Measurements from ENCODE around the gene PPP2R2D. TPM values are rescaled to one million over a fixed set of nuclear protein-coding genes. Genes with fewer than 3 reads are reported as not detected.

PPP2R2D gene
- total RNA-seq, 1 donor from 2014 or later = 39.6 TPM

GRCh38 chr10:131929122-131929845, 28.5 kb downstream of the PPP2R2D start:
- DNase-seq = no peak

DNA sequence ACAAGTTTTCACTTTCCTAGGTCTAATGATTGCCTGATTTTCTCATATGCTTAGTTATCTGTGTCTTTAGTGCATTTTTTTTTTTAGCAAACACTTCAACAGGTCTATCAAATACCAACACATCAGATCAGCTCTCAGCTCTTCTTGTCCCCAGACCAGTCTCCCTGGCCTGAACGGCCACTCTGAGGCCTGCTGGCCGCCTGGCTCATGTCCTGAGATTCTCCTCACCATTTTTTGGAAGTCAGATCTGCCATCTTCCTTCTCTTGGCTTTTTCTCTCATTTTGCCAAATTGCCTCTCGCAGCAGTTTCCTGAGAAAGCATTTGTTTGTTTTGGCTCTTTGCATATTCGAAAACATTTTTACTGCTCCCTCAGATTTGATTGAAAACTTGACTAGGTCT, 29.3 kb downstream of the PPP2R2D start:
- no peak for DNase-seq

GRCh38 chr10:131930586-131931330, 29.9 kb downstream of the PPP2R2D start:
- no peak for DNase-seq

GRCh38 chr10:131931981-131932380, 31.2 kb downstream of the PPP2R2D start:
- DNase-seq = no peak

DNA sequence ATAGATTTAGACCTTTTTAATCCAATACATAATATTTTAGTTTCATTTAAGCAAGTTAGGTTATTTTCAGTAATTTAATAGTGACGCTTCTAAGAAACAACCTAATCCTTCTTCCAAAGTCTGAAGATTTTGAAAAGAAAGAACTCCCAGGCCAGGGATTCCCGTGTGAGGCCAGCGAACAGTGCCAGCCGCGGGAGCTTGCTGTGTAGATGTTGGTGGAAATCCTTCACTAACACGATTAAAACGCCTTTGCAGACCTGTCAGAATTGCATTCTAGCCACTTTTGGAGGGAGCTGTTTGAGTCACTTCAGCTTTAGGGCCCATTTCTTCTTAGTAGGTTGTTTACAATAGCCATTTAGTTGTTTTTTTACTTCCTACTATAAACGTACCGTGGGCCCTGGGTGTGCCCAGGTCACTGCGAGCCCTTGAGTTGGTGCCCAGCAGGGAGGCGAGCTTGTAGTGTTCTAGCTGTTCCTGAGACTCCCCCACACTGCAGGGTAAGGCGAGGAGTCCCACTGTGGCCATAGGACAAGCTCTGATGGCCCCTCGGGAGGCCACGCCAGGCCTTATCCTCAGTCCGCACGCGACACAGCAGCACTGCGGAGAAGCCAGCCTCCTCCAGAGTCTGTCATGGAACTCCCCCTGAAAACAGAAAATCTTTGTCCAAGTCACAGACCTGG, 32.3 kb downstream of the PPP2R2D start:
- DNase-seq = no peak

DNA sequence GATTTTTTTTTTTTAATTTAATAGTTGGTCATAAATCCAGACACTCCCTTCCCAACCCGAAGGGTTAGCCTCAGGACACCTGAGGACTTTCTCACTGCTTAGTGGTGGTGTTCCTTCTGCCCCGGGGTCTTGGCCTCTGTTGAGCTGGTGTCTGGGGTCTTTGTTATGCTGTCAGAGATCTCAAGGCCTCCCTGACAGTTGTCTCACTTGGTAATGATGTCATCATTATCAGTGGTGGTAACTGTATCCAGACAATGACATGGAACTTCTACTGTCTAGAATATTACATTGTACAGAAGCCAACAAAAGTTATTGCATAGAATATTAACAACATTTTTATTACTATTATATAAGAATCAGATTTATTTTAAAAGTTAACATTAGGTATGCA, 32.9 kb downstream of the PPP2R2D start:
- DNase-seq = no peak

DNA sequence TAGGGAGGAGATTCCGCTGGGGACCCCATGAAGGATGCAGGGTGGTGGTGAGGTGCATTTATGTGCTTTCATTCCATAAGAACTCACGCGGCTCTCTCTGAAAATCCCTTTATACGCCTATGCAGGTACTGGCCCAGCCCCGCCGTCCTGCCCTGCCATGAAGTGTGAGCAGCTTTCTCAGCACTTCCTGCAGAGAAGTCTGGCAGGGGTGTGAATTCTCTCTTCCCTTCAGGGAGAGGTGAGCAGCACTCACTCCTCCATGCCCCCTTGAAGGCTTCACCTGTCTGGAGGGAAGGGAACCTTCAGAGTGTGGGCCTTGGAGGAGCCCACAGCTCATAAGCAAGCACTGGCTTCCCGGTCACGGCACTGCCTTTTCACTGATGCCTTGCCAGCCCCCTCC, 34.0 kb downstream of the PPP2R2D start:
- DNase-seq = no peak

- no peak for DNase-seq
Measured at GRCh38 chr10:131935260-131935659, 34.5 kb downstream of the PPP2R2D start.

DNA sequence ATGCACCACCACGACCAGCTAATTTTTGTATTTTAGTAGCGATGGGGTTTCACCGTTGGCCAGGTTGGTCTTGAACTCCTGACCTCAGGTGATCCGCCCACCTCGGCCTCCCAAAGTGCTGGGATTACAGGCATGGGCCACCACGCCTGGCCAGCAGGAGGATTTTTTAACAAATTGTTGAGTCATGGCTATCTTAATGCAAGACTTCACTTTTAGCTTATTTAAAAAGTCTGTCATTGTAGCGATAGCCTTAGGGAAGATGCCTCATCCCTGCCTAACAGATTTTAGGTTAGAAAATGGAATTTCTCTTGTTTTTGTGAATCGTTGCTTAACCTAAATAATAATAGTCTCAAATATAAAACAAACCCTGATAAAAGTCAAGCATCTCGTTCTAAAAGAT, 35.5 kb downstream of the PPP2R2D start:
- DNase-seq = no peak

DNA sequence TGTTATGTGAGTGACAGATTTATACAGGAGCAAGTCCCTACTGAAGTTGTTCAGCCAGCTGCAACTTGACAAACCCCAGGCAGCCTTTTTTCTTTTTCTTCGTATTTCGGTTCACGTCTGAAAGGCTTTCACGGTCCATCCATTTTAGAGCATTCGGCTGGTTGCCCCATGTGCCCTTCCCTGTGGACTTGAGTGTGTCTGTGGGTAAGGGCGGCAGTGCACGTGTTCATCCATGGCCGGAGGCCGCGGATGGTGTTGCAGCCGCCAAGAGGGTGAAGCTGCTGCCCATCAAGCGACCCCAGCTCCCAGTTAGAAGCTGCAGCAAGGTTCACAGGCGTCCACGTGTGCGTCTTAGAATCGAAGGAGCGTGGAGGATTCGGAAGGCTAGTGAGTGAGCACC, 35.9 kb downstream of the PPP2R2D start:
- DNase-seq = no peak

GRCh38 chr10:131937836-131938235, 37.0 kb downstream of the PPP2R2D start:
- DNase-seq = no peak

- DNase-seq = no peak
Measured at GRCh38 chr10:131938681-131939080, 37.9 kb downstream of the PPP2R2D start.

GRCh38 chr10:131942455-131942854, 41.6 kb downstream of the PPP2R2D start:
- no peak for DNase-seq

GRCh38 chr10:131943021-131943814, 42.4 kb downstream of the PPP2R2D start:
- DNase-seq = no peak

GRCh38 chr10:131944412-131944811, 43.6 kb downstream of the PPP2R2D start:
- DNase-seq = no peak

DNA sequence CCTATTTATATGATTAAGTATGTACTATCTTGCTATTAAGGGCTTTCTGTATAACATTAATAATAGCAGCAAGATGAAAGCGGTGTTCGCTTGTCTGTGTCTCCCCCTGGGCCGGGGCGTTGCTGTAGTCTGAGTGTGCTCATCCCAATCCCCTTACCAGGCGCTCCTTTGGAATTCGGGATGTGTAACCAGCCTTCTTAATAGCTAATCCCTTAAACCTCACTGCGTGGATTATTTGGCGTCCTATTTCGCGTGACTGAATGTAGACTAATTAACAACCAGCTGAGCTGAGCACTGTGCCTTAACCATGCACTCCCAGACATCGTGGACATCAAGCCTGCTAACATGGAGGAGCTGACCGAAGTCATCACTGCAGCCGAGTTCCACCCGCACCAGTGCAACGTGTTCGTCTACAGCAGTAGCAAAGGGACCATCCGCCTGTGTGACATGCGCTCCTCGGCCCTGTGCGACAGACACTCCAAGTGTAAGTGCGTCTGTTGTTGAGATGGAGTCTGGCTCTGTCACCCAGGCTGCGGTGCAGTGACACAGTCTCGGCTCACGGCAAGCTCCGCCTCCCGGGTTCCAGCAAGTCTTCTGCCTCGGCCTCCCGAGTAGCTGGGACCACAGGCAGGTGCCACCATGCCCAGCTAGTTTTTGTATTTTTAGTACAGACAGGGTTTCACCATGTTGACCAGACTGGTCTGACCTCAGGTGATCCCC, 44.3 kb downstream of the PPP2R2D start:
- no peak for DNase-seq

DNA sequence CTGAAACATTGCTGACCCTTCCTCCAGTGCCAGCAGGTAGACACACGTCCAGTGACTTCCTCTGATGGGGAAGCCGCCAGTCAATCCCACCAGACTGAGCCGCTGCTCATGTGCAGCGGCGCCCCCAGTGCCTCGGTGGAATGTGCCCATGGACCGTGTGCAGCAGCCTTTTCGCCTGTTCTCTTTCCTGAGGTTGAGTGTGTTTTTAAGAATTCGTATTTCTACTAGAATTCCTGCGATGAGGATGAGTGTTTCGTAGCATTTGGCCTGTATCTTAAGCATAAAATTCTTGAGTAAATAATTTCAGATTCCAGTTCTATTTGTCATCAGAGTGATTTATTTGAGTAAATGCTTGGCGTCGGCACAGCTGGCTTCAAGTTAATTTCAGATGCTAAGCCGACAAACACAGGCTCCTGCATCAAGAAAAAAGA, 45.5 kb downstream of the PPP2R2D start:
- no peak for DNase-seq

- no peak for DNase-seq
Measured at GRCh38 chr10:131946880-131947279, 46.1 kb downstream of the PPP2R2D start.

- no peak for DNase-seq
Measured at GRCh38 chr10:131947631-131948347, 47.0 kb downstream of the PPP2R2D start.

DNA sequence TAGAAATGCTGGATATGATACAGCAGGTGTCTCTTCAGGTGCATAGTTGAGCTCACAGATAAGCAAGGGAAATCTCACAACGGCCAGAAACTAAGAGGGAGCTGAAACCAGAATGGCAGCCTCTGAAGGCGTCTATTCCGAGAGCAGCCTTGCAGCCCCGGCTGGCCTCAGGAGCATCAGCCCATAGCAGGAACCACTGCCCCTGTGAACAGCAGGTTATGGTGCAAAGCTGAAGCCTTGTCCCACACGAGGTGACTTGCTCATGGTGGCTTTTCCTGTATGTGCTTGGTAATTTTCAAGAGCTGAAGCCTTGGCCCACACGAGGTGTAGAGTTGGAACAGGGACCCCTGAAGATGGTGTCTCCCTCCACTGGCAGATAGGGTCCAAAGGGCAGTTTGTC, 47.7 kb downstream of the PPP2R2D start:
- DNase-seq = no peak

Measured in tongue (tissue), 2 donors.